ENCODE measurements around the gene TUBGCP6.

DNA sequence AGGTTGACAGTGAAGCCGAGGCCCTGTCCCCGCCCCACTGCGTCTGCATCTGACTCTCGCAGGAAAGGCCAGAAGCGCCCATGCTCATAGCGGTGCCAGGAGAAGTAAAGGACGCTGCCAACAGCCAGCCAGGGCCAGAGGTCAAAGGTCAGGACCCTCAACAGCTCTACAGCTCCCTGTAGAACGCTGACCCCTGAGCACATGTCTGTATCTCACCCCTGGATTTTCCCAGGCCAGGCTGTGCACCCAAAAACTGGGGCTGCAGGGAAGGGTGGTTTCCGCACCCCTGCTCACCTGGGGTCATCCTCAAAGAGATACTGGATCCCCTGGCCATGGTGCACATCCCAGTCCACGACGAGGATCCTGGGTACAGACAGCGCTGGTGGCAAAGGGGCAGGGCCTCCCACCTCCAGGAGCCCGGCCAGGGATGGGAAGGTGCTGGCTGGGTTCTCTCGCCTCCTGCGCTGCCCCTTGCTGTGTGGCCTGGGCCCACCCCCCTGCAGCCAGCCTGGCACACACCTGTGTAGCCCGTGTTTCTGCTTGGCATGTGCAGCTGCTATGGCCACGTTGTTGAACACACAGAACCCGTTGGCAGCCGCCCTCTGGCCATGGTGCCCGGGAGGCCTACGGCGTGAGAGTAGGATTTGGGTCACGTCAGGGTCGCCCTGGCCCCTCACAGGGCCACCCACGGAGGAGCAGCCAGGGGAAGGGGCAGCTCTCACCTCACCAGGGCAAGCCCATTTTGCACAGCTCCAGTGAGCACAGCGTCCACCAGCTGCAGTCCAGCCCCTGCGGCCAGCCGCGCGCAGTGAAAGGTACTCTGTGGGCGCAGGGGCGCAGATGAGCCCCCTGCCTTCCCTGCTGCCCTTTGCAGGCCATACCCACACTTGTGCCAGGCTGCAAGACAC is 4.8 kb upstream of the TUBGCP6 start:
- TF ChIP-seq, protein P1, sequence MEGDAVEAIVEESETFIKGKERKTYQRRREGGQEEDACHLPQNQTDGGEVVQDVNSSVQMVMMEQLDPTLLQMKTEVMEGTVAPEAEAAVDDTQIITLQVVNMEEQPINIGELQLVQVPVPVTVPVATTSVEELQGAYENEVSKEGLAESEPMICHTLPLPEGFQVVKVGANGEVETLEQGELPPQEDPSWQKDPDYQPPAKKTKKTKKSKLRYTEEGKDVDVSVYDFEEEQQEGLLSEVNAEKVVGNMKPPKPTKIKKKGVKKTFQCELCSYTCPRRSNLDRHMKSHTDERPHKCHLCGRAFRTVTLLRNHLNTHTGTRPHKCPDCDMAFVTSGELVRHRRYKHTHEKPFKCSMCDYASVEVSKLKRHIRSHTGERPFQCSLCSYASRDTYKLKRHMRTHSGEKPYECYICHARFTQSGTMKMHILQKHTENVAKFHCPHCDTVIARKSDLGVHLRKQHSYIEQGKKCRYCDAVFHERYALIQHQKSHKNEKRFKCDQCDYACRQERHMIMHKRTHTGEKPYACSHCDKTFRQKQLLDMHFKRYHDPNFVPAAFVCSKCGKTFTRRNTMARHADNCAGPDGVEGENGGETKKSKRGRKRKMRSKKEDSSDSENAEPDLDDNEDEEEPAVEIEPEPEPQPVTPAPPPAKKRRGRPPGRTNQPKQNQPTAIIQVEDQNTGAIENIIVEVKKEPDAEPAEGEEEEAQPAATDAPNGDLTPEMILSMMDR (IDR thresholded peaks at IDR 0.05; ENCODE audit: low read depth, low read length, poor library complexity, severe bottlenecking) = no peak
- no peak for TF ChIP-seq EZH2phosphoT487 (IDR thresholded peaks at IDR 0.05; ENCODE audit: borderline replicate concordance, low read length)
